GM18868 (cell line): ENCODE measurements around the gene UBE2G2.

ENCODE experiments used
- ATAC-seq: cut with Tn5 transposase; IDR thresholded peaks from one replicate; pipeline ENCODE4 v1.9.1; 2021; ENCODE audit warnings: mild to moderate bottlenecking, moderate library complexity; ENCODE audit not compliant: unreplicated experiment

The UBE2G2 gene

GRCh38 chr21:44801468-44802395, at the start of gene UBE2G2:
TSS of gene UBE2G2 (minus strand) at chr21:44801820. CDS start at chr21:44801748, 72 bp downstream.
- peak; percentile 84 for ATAC-seq

- ATAC-seq = no peak
Measured at GRCh38 chr21:44850905-44851657, 49.5 kb upstream of the UBE2G2 start.

- no peak for ATAC-seq
Measured at GRCh38 chr21:44850208-44850800, 48.7 kb upstream of the UBE2G2 start.

- ATAC-seq = no peak
Measured at GRCh38 chr21:44849616-44850130, 48.1 kb upstream of the UBE2G2 start.

GRCh38 chr21:44848821-44849521, 47.4 kb upstream of the UBE2G2 start:
- ATAC-seq = no peak

- ATAC-seq = no peak
Measured at GRCh38 chr21:44847261-44848056, 45.8 kb upstream of the UBE2G2 start.

- ATAC-seq = no peak
Measured at GRCh38 chr21:44846485-44847260, 45.1 kb upstream of the UBE2G2 start.

- no peak for ATAC-seq
Measured at GRCh38 chr21:44846224-44846484, 44.5 kb upstream of the UBE2G2 start.

GRCh38 chr21:44845418-44846223, 44.0 kb upstream of the UBE2G2 start:
- ATAC-seq = peak; percentile 62

- ATAC-seq = no peak
Measured at GRCh38 chr21:44844256-44844655, 42.6 kb upstream of the UBE2G2 start.

- no peak for ATAC-seq
Measured at GRCh38 chr21:44842721-44843445, 41.3 kb upstream of the UBE2G2 start.

GRCh38 chr21:44842087-44842486, 40.5 kb upstream of the UBE2G2 start:
- ATAC-seq = no peak

GRCh38 chr21:44840771-44841170, 39.2 kb upstream of the UBE2G2 start:
- no peak for ATAC-seq

- no peak for ATAC-seq
Measured at GRCh38 chr21:44838951-44839350, 37.3 kb upstream of the UBE2G2 start.

GRCh38 chr21:44838039-44838895, 36.6 kb upstream of the UBE2G2 start:
- no peak for ATAC-seq

GRCh38 chr21:44837537-44837936, 35.9 kb upstream of the UBE2G2 start:
- no peak for ATAC-seq
